Measurements from ENCODE around the gene EPHA3. TPM values are rescaled to one million over a fixed set of nuclear protein-coding genes. Genes with fewer than 3 reads are reported as not detected.

EPHA3 gene
- total and polyA plus RNA-seq, 7 donors = under 0.01 to 23.5 (median 13.3) TPM; not detected in 1

DNA sequence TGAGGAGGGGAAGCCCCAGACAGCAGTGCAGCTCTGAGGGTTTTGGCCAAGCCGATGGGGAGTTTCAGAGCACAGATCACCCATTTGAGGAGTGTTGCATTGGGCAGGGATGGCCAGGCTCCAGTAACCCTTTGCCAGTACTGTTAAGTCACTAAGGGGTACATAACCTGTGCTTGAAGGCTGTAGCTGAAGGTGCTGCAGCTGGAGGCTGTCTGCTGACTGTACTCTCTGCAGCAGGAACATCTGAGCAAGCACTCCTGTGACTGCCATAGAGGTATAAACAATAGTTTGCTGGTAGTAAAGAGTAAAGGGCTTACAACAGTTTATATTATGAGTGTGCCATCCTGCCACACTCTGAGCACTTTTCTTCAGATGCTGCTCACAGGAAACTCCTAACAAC is 297.8 kb downstream of the EPHA3 start:
- Histone ChIP-seq H3K4me3 (no peak overlapping the region), H3K36me3 (no peaks in the 10 kb centered on the region), H3K4me1 (peaks cover 0 to 9% (median 0%) of the 10 kb centered on the region in 4 donors), H3K27me3 (no peaks in the 10 kb centered on the region), H3K9me3 (no peaks in the 10 kb centered on the region), H3K27ac (no peak overlapping the region)
- 56 to 64% methylated on average over 1 of the region's 1 CpG for WGBS, 2 donors
- intact Hi-C loops (cut with DNase I) = no loop called here
- TF ChIP-seq POLR2AphosphoS5 (IDR thresholded peaks at IDR 0.05) = no peak
- TF ChIP-seq EP300 (IDR thresholded peaks at IDR 0.05) = no peak
- no peak for TF ChIP-seq POLR2A (IDR thresholded peaks at IDR 0.05)
- TF ChIP-seq, protein P1, sequence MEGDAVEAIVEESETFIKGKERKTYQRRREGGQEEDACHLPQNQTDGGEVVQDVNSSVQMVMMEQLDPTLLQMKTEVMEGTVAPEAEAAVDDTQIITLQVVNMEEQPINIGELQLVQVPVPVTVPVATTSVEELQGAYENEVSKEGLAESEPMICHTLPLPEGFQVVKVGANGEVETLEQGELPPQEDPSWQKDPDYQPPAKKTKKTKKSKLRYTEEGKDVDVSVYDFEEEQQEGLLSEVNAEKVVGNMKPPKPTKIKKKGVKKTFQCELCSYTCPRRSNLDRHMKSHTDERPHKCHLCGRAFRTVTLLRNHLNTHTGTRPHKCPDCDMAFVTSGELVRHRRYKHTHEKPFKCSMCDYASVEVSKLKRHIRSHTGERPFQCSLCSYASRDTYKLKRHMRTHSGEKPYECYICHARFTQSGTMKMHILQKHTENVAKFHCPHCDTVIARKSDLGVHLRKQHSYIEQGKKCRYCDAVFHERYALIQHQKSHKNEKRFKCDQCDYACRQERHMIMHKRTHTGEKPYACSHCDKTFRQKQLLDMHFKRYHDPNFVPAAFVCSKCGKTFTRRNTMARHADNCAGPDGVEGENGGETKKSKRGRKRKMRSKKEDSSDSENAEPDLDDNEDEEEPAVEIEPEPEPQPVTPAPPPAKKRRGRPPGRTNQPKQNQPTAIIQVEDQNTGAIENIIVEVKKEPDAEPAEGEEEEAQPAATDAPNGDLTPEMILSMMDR (IDR thresholded peaks at IDR 0.05) = no peak
- DNase-seq = no peak

DNA sequence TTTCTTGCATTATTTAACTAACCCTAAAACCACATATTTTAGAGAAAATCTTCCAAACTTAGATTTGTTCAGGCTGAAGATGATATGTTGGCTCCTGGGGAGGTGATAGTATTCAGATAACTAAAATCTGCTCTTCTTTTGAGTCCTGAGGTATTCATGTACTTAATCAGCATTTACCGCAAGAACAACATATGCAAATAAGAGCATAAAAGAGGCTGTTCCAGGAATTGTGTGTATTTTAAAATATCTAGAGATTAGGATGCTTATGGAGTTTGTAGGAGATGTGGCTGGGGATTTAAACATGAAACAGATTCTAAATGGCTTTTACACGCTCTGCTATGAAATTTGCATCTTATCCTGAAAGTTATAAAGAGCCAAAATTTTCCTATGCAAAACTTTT is 298.2 kb downstream of the EPHA3 start:
- DNase-seq = no peak
- WGBS, 2 donors = 78 to 79% methylated on average over 2 of the region's 2 CpGs
- H3K27ac ChIP-seq = no peak overlapping the region
- intact Hi-C loops (cut with DNase I) = no loop called here
- no peaks in the 10 kb centered on the region for H3K9me3 ChIP-seq
- no peaks in the 10 kb centered on the region for H3K27me3 ChIP-seq
- TF ChIP-seq, protein P1 (IDR thresholded peaks at IDR 0.05) = no peak
- TF ChIP-seq EP300 (IDR thresholded peaks at IDR 0.05) = no peak
- TF ChIP-seq POLR2A (IDR thresholded peaks at IDR 0.05) = no peak
- no peak for TF ChIP-seq POLR2AphosphoS5 (IDR thresholded peaks at IDR 0.05)
- peaks cover 0 to 9% (median 0%) of the 10 kb centered on the region in 4 donors for H3K4me1 ChIP-seq
- no peaks in the 10 kb centered on the region for H3K36me3 ChIP-seq
- H3K4me3 ChIP-seq = no peak overlapping the region

DNA sequence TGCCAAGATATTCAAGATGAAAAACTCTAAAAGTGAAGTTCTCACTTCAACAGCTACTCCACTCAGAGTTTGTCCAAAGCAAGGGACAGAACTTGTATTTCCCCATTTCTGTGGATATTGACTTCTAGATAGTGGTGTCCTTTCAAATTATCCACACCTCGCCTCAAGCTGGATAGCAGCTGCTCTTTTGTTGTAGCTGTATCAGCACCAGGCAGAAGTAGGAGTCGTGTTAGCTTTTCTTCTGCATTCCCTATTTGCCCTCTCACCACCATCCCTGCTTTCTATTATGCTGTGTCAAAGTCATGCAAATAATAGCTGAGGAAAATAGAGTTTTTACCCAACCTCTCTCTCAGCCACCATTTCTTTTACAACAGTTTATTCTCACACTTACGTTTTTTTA is 303.8 kb downstream of the EPHA3 start:
- H3K27ac ChIP-seq = no peak overlapping the region
- 70 to 82% methylated on average over 3 of the region's 3 CpGs for WGBS, 2 donors
- H3K27me3 ChIP-seq = no peaks in the 10 kb centered on the region
- no peaks in the 10 kb centered on the region for H3K4me1 ChIP-seq
- no peaks in the 10 kb centered on the region for H3K36me3 ChIP-seq
- TF ChIP-seq EP300 (IDR thresholded peaks at IDR 0.05) (no peak), POLR2A (IDR thresholded peaks at IDR 0.05) (no peak), POLR2AphosphoS5 (IDR thresholded peaks at IDR 0.05) (no peak)
- TF ChIP-seq, protein P1 (IDR thresholded peaks at IDR 0.05) = no peak
- no peak overlapping the region for H3K4me3 ChIP-seq
- no peaks in the 10 kb centered on the region for H3K9me3 ChIP-seq
- no peak for DNase-seq
- intact Hi-C loops (cut with DNase I) = no loop called here

DNA sequence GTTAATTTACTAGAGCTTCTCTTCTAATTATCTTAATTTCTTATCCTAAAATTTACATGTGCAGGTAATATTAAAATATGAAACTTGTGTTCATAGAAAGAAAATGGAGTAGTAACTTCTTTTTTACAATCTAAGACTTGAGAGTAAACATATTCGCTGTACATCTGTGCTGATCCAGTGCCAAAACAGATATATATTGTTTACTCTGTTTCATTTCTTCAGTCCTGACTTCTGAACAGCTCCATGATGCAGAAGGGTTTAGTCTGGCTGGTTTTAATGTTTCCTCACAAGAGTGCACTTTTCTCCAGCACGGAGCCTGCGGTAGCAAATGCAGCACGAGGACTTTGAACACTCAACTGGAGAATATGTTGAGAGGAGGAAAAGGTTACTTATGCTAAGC is 306.8 kb downstream of the EPHA3 start:
- WGBS, 2 donors = 22 to 63% methylated on average over 4 of the region's 4 CpGs
- Histone ChIP-seq H3K4me1 (no peaks in the 10 kb centered on the region), H3K4me3 (no peak overlapping the region), H3K27me3 (no peaks in the 10 kb centered on the region), H3K9me3 (no peaks in the 10 kb centered on the region), H3K27ac (no peak overlapping the region), H3K36me3 (no peaks in the 10 kb centered on the region)
- TF ChIP-seq POLR2AphosphoS5 (IDR thresholded peaks at IDR 0.05) (no peak), EP300 (IDR thresholded peaks at IDR 0.05) (no peak), POLR2A (IDR thresholded peaks at IDR 0.05) (no peak)
- TF ChIP-seq, protein P1 (IDR thresholded peaks at IDR 0.05) = no peak
- intact Hi-C loops (cut with DNase I) = no loop called here
- no peak for DNase-seq

DNA sequence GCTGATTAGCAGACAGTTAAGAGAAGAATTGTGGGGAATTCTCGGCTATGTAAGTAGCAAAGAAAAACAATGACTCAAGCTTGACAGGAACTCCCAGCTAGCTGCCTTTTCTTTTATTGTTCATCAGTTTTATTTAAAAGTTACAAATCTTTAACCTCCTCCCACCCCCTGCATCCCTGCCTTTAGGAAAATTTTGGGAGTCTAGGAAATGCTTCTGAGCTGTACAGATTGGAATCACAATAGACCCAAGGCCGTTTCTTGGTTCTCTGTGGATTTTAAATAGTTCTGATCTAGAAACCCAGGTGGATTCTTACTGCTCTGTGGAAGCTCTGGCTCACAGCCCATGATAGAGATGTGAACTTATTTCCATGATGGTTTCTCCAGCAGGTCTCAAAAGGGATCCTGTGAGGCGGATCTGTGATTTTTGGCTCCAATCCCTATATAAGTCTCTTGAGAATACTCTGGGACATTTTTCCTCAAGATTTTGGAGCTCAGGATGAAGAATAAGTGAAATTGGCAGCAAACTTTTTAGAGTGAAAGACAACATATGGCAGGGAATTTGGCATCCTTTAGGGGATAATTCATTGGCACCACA is 312.3 kb downstream of the EPHA3 start:
- DNase-seq = no peak
- Histone ChIP-seq H3K27ac (no peak overlapping the region), H3K27me3 (no peaks in the 10 kb centered on the region), H3K4me1 (no peaks in the 10 kb centered on the region), H3K9me3 (no peaks in the 10 kb centered on the region), H3K36me3 (no peaks in the 10 kb centered on the region), H3K4me3 (no peak overlapping the region)
- TF ChIP-seq, protein P1 (IDR thresholded peaks at IDR 0.05) = no peak
- TF ChIP-seq POLR2A (IDR thresholded peaks at IDR 0.05) (no peak), EP300 (IDR thresholded peaks at IDR 0.05) (no peak), POLR2AphosphoS5 (IDR thresholded peaks at IDR 0.05) (no peak)
- intact Hi-C loops (cut with DNase I) = no loop called here
- WGBS, 2 donors = 58 to 70% methylated on average over 3 of the region's 3 CpGs
